ENCODE data around the gene ALOXE3.

GRCh38 chr17:8062807-8063483 is 55.4 kb downstream of the ALOXE3 start:
- no peak for TF ChIP-seq EZH2 (IDR thresholded peaks at IDR 0.05; ENCODE audit: low read depth, low read length, severe bottlenecking)
- no peak for TF ChIP-seq YY1 (IDR thresholded peaks at IDR 0.05; ENCODE audit: low read depth, low read length)
- TF ChIP-seq CTCF (IDR thresholded peaks at IDR 0.05; ENCODE audit: control extremely low read depth in 1 of 3, insufficient read depth in 1 of 3, low read depth in 1 of 3, low read length in 3 of 3): no peak
- 0 out of 4 replicates have a peak, but pooled peaks of 1 of the 2 experiments have one; percentile 48 for TF ChIP-seq SIN3A (conservative IDR thresholded peaks at IDR 0.05 in 1 of 2, IDR thresholded peaks at IDR 0.05 in 1 of 2; ENCODE audit: low read depth in 1 of 2, low read length in 2 of 2)
- TF ChIP-seq POLR2AphosphoS5 (IDR thresholded peaks at IDR 0.05; ENCODE audit: low read depth, low read length): no peak
- no peak for TF ChIP-seq TBP (IDR thresholded peaks at IDR 0.05; ENCODE audit: low read depth, low read length)
- TF ChIP-seq, protein P1, sequence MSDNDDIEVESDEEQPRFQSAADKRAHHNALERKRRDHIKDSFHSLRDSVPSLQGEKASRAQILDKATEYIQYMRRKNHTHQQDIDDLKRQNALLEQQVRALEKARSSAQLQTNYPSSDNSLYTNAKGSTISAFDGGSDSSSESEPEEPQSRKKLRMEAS (IDR thresholded peaks at IDR 0.05): no peak
- no peak for TF ChIP-seq EP300 (IDR thresholded peaks at IDR 0.05; ENCODE audit: borderline replicate concordance in 1 of 2, low read depth in 2 of 2, low read length in 2 of 2)
- no peak for TF ChIP-seq POLR2A (IDR thresholded peaks at IDR 0.05; ENCODE audit: control extremely low read depth in 1 of 2, low read depth in 2 of 2, low read length in 2 of 2)
- TF ChIP-seq RFX5 (IDR thresholded peaks at IDR 0.05; ENCODE audit: borderline replicate concordance, low read depth, low read length): no peak
- no peak for TF ChIP-seq KDM1A (IDR thresholded peaks at IDR 0.05; ENCODE audit: borderline replicate concordance, low read length)
- TF ChIP-seq CREB1 (IDR thresholded peaks at IDR 0.05): no peak

Data from H1 (cell line).